Measurements from ENCODE around the gene STX8. TPM values are rescaled to one million over a fixed set of nuclear protein-coding genes. Genes with fewer than 3 reads are reported as not detected.

STX8 gene
- total and polyA plus RNA-seq, 4 donors, result 14.7 to 39.5 (median 28.7) TPM

- 92% methylated on average over 4 of the region's 4 CpGs for WGBS
- H3K9me3 ChIP-seq (ENCODE audit: control insufficient read depth in 4 of 4, low read length in 3 of 4), result no peaks in the 10 kb centered on the region
- TF ChIP-seq GABPA (IDR thresholded peaks at IDR 0.05 in 1 of 2, conservative IDR thresholded peaks at IDR 0.05 in 1 of 2), result no peak
- no peak for TF ChIP-seq HNF4G (IDR thresholded peaks at IDR 0.05)
- TF ChIP-seq NR2F2 (IDR thresholded peaks at IDR 0.05), result no peak
- TF ChIP-seq JUND (IDR thresholded peaks at IDR 0.05), result no peak
- no peak for TF ChIP-seq EGR1 (IDR thresholded peaks at IDR 0.05; ENCODE audit: low read depth in 2 of 2)
- TF ChIP-seq FOXA2 (IDR thresholded peaks at IDR 0.05), result no peak
- no peak for TF ChIP-seq RAD21 (IDR thresholded peaks at IDR 0.05)
- no peak for TF ChIP-seq MAX (IDR thresholded peaks at IDR 0.05)
- TF ChIP-seq CTCF (IDR thresholded peaks at IDR 0.05; ENCODE audit: low read depth, low read length, missing input control), result no peak
- no peak for TF ChIP-seq ATF3 (IDR thresholded peaks at IDR 0.05)
- TF ChIP-seq ZBTB33 (IDR thresholded peaks at IDR 0.05), result no peak
- TF ChIP-seq YY1 (IDR thresholded peaks at IDR 0.05), result no peak
- no peak for TF ChIP-seq SP1 (IDR thresholded peaks at IDR 0.05)
- no peak for TF ChIP-seq FOXA1 (IDR thresholded peaks at IDR 0.05)
- TF ChIP-seq RXRA (IDR thresholded peaks at IDR 0.05), result no peak
- TF ChIP-seq HNF4A (conservative IDR thresholded peaks at IDR 0.05), result no peak
- TF ChIP-seq, protein P1, sequence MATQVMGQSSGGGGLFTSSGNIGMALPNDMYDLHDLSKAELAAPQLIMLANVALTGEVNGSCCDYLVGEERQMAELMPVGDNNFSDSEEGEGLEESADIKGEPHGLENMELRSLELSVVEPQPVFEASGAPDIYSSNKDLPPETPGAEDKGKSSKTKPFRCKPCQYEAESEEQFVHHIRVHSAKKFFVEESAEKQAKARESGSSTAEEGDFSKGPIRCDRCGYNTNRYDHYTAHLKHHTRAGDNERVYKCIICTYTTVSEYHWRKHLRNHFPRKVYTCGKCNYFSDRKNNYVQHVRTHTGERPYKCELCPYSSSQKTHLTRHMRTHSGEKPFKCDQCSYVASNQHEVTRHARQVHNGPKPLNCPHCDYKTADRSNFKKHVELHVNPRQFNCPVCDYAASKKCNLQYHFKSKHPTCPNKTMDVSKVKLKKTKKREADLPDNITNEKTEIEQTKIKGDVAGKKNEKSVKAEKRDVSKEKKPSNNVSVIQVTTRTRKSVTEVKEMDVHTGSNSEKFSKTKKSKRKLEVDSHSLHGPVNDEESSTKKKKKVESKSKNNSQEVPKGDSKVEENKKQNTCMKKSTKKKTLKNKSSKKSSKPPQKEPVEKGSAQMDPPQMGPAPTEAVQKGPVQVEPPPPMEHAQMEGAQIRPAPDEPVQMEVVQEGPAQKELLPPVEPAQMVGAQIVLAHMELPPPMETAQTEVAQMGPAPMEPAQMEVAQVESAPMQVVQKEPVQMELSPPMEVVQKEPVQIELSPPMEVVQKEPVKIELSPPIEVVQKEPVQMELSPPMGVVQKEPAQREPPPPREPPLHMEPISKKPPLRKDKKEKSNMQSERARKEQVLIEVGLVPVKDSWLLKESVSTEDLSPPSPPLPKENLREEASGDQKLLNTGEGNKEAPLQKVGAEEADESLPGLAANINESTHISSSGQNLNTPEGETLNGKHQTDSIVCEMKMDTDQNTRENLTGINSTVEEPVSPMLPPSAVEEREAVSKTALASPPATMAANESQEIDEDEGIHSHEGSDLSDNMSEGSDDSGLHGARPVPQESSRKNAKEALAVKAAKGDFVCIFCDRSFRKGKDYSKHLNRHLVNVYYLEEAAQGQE (IDR thresholded peaks at IDR 0.05), result no peak
- no peak overlapping the region for H3K9ac ChIP-seq (ENCODE audit: low read depth in 1 of 2, low read length in 2 of 2)
- no peak overlapping the region for H3K4me3 ChIP-seq (ENCODE audit: low read depth in 1 of 3, low read length in 3 of 3)
- no peak overlapping the region for H3K27ac ChIP-seq (ENCODE audit: low read depth in 1 of 2, low read length in 2 of 2)
- H3K4me1 ChIP-seq (ENCODE audit: control insufficient read depth in 4 of 4, insufficient read depth in 4 of 4, low read length in 3 of 4), result peaks cover 0 to 4% (median 0%) of the 10 kb centered on the region in 4 donors
- no peaks in the 10 kb centered on the region for H3K27me3 ChIP-seq (ENCODE audit: control insufficient read depth in 4 of 4, insufficient read depth in 4 of 4, low read length in 3 of 4)
- no peaks in the 10 kb centered on the region for H3K36me3 ChIP-seq (ENCODE audit: control insufficient read depth in 4 of 4, insufficient read depth in 3 of 4, low read depth in 1 of 4, low read length in 3 of 4)
- DNase-seq (ENCODE audit: low spot score), result no peak
Observed at GRCh38 chr17:9538626-9539025, 37.0 kb downstream of the STX8 start.

Measured in liver (tissue), 9 donors.